NCI-H146 treated with DMSO at 0.1 percent for 48 hours (cell line): Measurements from ENCODE around the gene GATA3.
A peak's percentile ranks its signal among the peaks of the same experiment; 100 is the strongest.

ENCODE experiments used
- DNase-seq: peaks from one replicate; lab custom pipeline; 2025; ENCODE audit not compliant: unreplicated experiment; lab: John Stamatoyannopoulos, UW

The GATA3 gene

GRCh38 chr10:8050556-8051108, 3.9 kb upstream of the GATA3 start:
- no peak for DNase-seq

- no peak for DNase-seq
Measured at GRCh38 chr10:8051109-8051821, 3.2 kb upstream of the GATA3 start.

- no peak for DNase-seq
Measured at GRCh38 chr10:8051851-8052257, 2.6 kb upstream of the GATA3 start.

- no peak for DNase-seq
Measured at GRCh38 chr10:8052341-8052955, 2.0 kb upstream of the GATA3 start.

GRCh38 chr10:8052956-8053445, 1.5 kb upstream of the GATA3 start:
- no peak for DNase-seq

- peak; percentile 78 for DNase-seq
Measured at GRCh38 chr10:8053446-8054243, 843 bp upstream of the GATA3 start.

- no peak for DNase-seq
Measured at GRCh38 chr10:8054244-8054493, 319 bp upstream of the GATA3 start.

GRCh38 chr10:8055420-8056349, 1.2 kb downstream of the GATA3 start:
- no peak for DNase-seq

GRCh38 chr10:8056378-8056777, 1.9 kb downstream of the GATA3 start:
- DNase-seq: no peak

GRCh38 chr10:8056871-8057331, 2.4 kb downstream of the GATA3 start:
- DNase-seq: no peak

- no peak for DNase-seq
Measured at GRCh38 chr10:8057636-8058273, 3.3 kb downstream of the GATA3 start.

- DNase-seq: no peak
Measured at GRCh38 chr10:8058274-8059111, 4.0 kb downstream of the GATA3 start.

GRCh38 chr10:8059191-8059936, 4.9 kb downstream of the GATA3 start:
- no peak for DNase-seq

GRCh38 chr10:8060010-8060703, 5.7 kb downstream of the GATA3 start:
- no peak for DNase-seq

- DNase-seq: no peak
Measured at GRCh38 chr10:8060704-8061121, 6.2 kb downstream of the GATA3 start.

- no peak for DNase-seq
Measured at GRCh38 chr10:8061274-8062211, 7.1 kb downstream of the GATA3 start.
